H9 (cell line): ENCODE data around the gene GPR146. TPM values are rescaled to one million over a fixed set of nuclear protein-coding genes. Genes with fewer than 3 reads are reported as not detected.

ENCODE experiments used
- DNase-seq: peaks from one replicate; pipeline ENCODE4 v3.0.0-alpha.2; 2017
- H2AFZ ChIP-seq: one replicate; pipeline ENCODE4 v1.6.1; 2013; ENCODE audit warnings: mild to moderate bottlenecking, low read length, control low read depth, moderate library complexity
- H2AK5ac ChIP-seq: 2 replicates; pipeline ENCODE4 v1.6.1; 2013; ENCODE audit warnings: low read length, control low read depth, mixed read lengths; ENCODE audit not compliant: insufficient read length
- H2BK120ac ChIP-seq: one replicate; pipeline ENCODE4 v1.6.1; 2013; ENCODE audit warnings: low read depth, mild to moderate bottlenecking, low read length, control low read depth, inconsistent platforms; ENCODE audit not compliant: poor library complexity, severe bottlenecking
- H2BK12ac ChIP-seq: 2 replicates; pipeline ENCODE4 v1.6.1; 2013; ENCODE audit warnings: low read length, control low read depth, mixed read lengths, low read depth; ENCODE audit not compliant: insufficient read length
- H2BK15ac ChIP-seq: 2 replicates; pipeline ENCODE4 v1.6.1; 2013; ENCODE audit warnings: low read depth, low read length, control low read depth
- H2BK20ac ChIP-seq: one replicate; pipeline ENCODE4 v1.6.1; 2013; ENCODE audit warnings: low read depth, mild to moderate bottlenecking, low read length, control low read depth, inconsistent platforms; ENCODE audit not compliant: poor library complexity, severe bottlenecking
- H2BK5ac ChIP-seq: 2 replicates; pipeline ENCODE4 v1.6.1; 2013; ENCODE audit warnings: low read length, control low read depth, mixed read lengths; ENCODE audit not compliant: insufficient read length
- H3K14ac ChIP-seq: 2 replicates; pipeline ENCODE4 v1.6.1; 2013; ENCODE audit warnings: low read length, control low read depth; ENCODE audit not compliant: insufficient read depth
- H3K18ac ChIP-seq: 2 replicates; pipeline ENCODE4 v1.6.1; 2013; ENCODE audit warnings: low read depth, mild to moderate bottlenecking, mixed read lengths, low read length, control low read depth; ENCODE audit not compliant: insufficient read length
- H3K23ac ChIP-seq: 2 replicates; pipeline ENCODE4 v1.6.1; 2013; ENCODE audit warnings: low read length, control low read depth, mixed read lengths, low read depth; ENCODE audit not compliant: insufficient read length
- H3K23me2 ChIP-seq: 2 replicates; pipeline ENCODE4 v1.6.1; 2013; ENCODE audit warnings: low read depth, mild to moderate bottlenecking, mixed read lengths, low read length, control low read depth; ENCODE audit not compliant: insufficient read length, poor library complexity, severe bottlenecking
- H3K27ac ChIP-seq: 2 replicates; pipeline ENCODE4 v1.5.1; 2013; ENCODE audit warnings: low read length, control low read depth, mixed read lengths, low read depth; ENCODE audit not compliant: insufficient read length
- H3K27me3 ChIP-seq: 2 replicates; pipeline ENCODE4 v1.6.1; 2013; ENCODE audit warnings: low read length, control low read depth, inconsistent platforms; ENCODE audit not compliant: insufficient read depth
- H3K4ac ChIP-seq: 2 replicates; pipeline ENCODE4 v1.6.1; 2013; ENCODE audit warnings: low read depth, mild to moderate bottlenecking, control low read depth, inconsistent platforms, low read length, moderate library complexity
- H3K4me1 ChIP-seq: 2 replicates; pipeline ENCODE4 v1.6.1; 2013; ENCODE audit warnings: low read length, control low read depth, inconsistent platforms; ENCODE audit not compliant: insufficient read depth
- H3K4me2 ChIP-seq: 2 replicates; pipeline ENCODE4 v1.6.1; 2013; ENCODE audit warnings: low read length, control low read depth, mixed read lengths; ENCODE audit not compliant: insufficient read length, insufficient read depth
- H3K56ac ChIP-seq: 2 replicates; pipeline ENCODE4 v1.6.1; 2013; ENCODE audit warnings: low read depth, mild to moderate bottlenecking, mixed read lengths, low read length, control low read depth; ENCODE audit not compliant: insufficient read length
- H3K79me1 ChIP-seq: 2 replicates; pipeline ENCODE4 v1.6.1; 2013; ENCODE audit warnings: low read depth, mild to moderate bottlenecking, moderate library complexity, low read length, control low read depth, inconsistent platforms; ENCODE audit not compliant: insufficient read depth, poor library complexity, severe bottlenecking
- H3K79me2 ChIP-seq: 2 replicates; pipeline ENCODE4 v1.6.1; 2013; ENCODE audit warnings: low read length, control low read depth, inconsistent platforms; ENCODE audit not compliant: insufficient read depth
- H3K9ac ChIP-seq: 2 replicates; pipeline ENCODE4 v1.6.1; 2013; ENCODE audit warnings: low read length, control low read depth, mixed read lengths; ENCODE audit not compliant: insufficient read length; ENCODE audit errors: extremely low read depth
- H3K9me3 ChIP-seq: one replicate; pipeline ENCODE4 v1.6.1; 2013; ENCODE audit warnings: low read depth, low read length, inconsistent platforms; ENCODE audit not compliant: control insufficient read depth
- H3T11ph ChIP-seq: one replicate; pipeline ENCODE4 v1.6.1; 2013; ENCODE audit warnings: mild to moderate bottlenecking, low read length, control low read depth, inconsistent platforms
- H4K20me1 ChIP-seq: one replicate; pipeline ENCODE4 v1.6.1; 2013; ENCODE audit not compliant: control insufficient read depth, insufficient read length, insufficient read depth
- H4K5ac ChIP-seq: 2 replicates; pipeline ENCODE4 v1.6.1; 2013; ENCODE audit warnings: low read depth, mild to moderate bottlenecking, mixed read lengths, low read length, control low read depth; ENCODE audit not compliant: insufficient read length
- H4K8ac ChIP-seq: replicated peaks from 2 replicates; pipeline ENCODE4 v1.6.1; 2013; ENCODE audit warnings: low read length, control low read depth, mixed read lengths, low read depth; ENCODE audit not compliant: insufficient read length
- H4K91ac ChIP-seq: 2 replicates; pipeline ENCODE4 v1.6.1; 2013; ENCODE audit warnings: low read depth, mild to moderate bottlenecking, moderate library complexity, mixed read lengths, low read length, control low read depth; ENCODE audit not compliant: insufficient read length
- H3K27ac Mint-ChIP-seq, 3 experiments: 2 replicates in 2 of 3; 3 replicates in 1 of 3; pipeline ENCODE4 v1.8.0; 2020 to 2021; ENCODE audit warnings: mixed read lengths in 3 of 3, mild to moderate bottlenecking in 1 of 3, moderate library complexity in 1 of 3
- H3K27me3 Mint-ChIP-seq: 2 replicates; pipeline ENCODE4 v1.8.0; 2021; ENCODE audit warnings: low read depth, mild to moderate bottlenecking, moderate library complexity, mixed read lengths
- H3K36me3 Mint-ChIP-seq, 3 experiments: 2 replicates in 2 of 3; 3 replicates in 1 of 3; pipeline ENCODE4 v1.8.0; 2020 to 2021; ENCODE audit warnings: low read depth in 3 of 3, mixed read lengths in 3 of 3; ENCODE audit not compliant: insufficient read depth in 1 of 3
- H3K4me1 Mint-ChIP-seq, 2 experiments: 2 replicates each; pipeline ENCODE4 v1.8.0; 2020; ENCODE audit warnings: mixed read lengths in 2 of 2
- H3K4me3 Mint-ChIP-seq, 2 experiments: 2 replicates in 1 of 2; 3 replicates in 1 of 2; pipeline ENCODE4 v1.8.0; 2020 to 2021; ENCODE audit warnings: mild to moderate bottlenecking in 2 of 2, mixed read lengths in 2 of 2, moderate library complexity in 1 of 2
- H3K9me3 Mint-ChIP-seq, 2 experiments: 2 replicates in 1 of 2; 3 replicates in 1 of 2; pipeline ENCODE4 v1.8.0; 2020; ENCODE audit warnings: mild to moderate bottlenecking in 2 of 2, mixed read lengths in 2 of 2, moderate library complexity in 1 of 2
- CTCF ChIP-seq: fragments of 200-600 bp; sonication (generic); conservative IDR thresholded peaks from 3 replicates; pipeline ENCODE4 v1.8.0; 2021; ENCODE audit warnings: antibody characterized with exemption, mild to moderate bottlenecking
- WGBS: extraction: QIAGEN DNeasy Blood & Tissue Kit; methylation state at CpG from one replicate; pipeline ENCODE4 v1.1.7; 2013; ENCODE audit warnings: missing lambda C conversion rate, low lambda C conversion rate, mixed read lengths; ENCODE audit not compliant: insufficient read length; ENCODE audit errors: extremely low coverage; 5-methylcytosine and 5-hydroxymethylcytosine counted together
- total RNA-seq: library from RNA; stranded (reverse); gene quantifications from 2 replicates; pipeline ENCODE4 v1.2.1, GENCODE V29; 2021

GPR146 gene
- total RNA-seq, 1 experiment from 2014 or later = 1.4 TPM

- Histone ChIP-seq H4K20me1 (no peaks in the 10 kb centered on the region), H3K14ac (no peak overlapping the region; the same call in 1 of the 2 replicates), H3K23me2 (no peaks in the 10 kb centered on the region), H3K4me1 (peaks cover 6% of the 10 kb centered on the region; the same call in 1 of the 2 replicates), H3K79me2 (0 out of 2 replicates have a peak, but pooled peaks cover 1% of the 10 kb centered on the region), H2BK120ac (no peak overlapping the region), H3K23ac (no peak overlapping the region), H4K5ac (no peak overlapping the region), H2BK20ac (no peak overlapping the region), H2BK5ac (no peak overlapping the region), H3K79me1 (no peaks in the 10 kb centered on the region), H3T11ph (no peak overlapping the region), H3K18ac (no peak overlapping the region), H2AK5ac (no peak overlapping the region), H3K56ac (no peak overlapping the region), H2BK15ac (no peak overlapping the region), H4K8ac (no peak overlapping the region), H4K91ac (no peak overlapping the region), H3K27ac (no peak overlapping the region), H2AFZ (no peak overlapping the region), H3K4ac (no peak overlapping the region), H2BK12ac (no peak overlapping the region), H3K4me2 (no peak overlapping the region), H3K9ac (no peak overlapping the region), H3K9me3 (no peaks in the 10 kb centered on the region), H3K27me3 (no peaks in the 10 kb centered on the region)
- no peak for TF ChIP-seq CTCF
- Mint-ChIP-seq H3K27ac (no peak overlapping the region), H3K9me3 (no peaks in the 10 kb centered on the region; a peak in 1 of 5 replicates), H3K4me3 (no peak overlapping the region), H3K36me3 (peaks cover 0 to 4% (median 2%) of the 10 kb centered on the region in 3 experiments; a peak in 2 of 7 replicates), H3K27me3 (no peaks in the 10 kb centered on the region), H3K4me1 (peaks cover 21 to 47% of the 10 kb centered on the region in 2 experiments)
- WGBS = no CpG with 5 or more reads among the region's 36 CpGs
- DNase-seq = no peak
Observed at GRCh38 chr7:1055956-1056784, 11.8 kb downstream of the GPR146 start.
